ENCODE data around the gene FARP1.

FARP1 gene

DNA sequence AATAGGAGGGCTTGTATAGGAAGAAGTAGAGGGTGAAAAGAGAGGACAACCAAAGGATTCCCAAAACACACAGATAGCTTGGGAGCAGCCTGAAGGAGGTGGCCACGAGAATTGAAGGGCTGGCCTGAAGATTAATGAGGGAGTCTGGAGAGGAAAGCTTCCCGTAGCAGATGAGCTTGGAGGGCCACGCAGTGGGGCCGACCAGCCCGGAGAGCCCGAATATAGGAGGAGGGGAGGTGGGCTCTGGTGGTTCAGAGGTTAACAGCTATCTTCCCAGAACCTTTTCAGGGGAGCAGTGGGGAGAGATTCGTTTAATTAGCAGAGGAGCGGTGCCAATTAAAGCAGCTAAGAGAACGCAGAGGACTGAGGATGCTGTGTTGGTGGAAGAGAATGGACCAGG lies 279.2 kb downstream of the FARP1 start:
- no peak overlapping the region for H3K27ac ChIP-seq
- TF ChIP-seq, protein P1, sequence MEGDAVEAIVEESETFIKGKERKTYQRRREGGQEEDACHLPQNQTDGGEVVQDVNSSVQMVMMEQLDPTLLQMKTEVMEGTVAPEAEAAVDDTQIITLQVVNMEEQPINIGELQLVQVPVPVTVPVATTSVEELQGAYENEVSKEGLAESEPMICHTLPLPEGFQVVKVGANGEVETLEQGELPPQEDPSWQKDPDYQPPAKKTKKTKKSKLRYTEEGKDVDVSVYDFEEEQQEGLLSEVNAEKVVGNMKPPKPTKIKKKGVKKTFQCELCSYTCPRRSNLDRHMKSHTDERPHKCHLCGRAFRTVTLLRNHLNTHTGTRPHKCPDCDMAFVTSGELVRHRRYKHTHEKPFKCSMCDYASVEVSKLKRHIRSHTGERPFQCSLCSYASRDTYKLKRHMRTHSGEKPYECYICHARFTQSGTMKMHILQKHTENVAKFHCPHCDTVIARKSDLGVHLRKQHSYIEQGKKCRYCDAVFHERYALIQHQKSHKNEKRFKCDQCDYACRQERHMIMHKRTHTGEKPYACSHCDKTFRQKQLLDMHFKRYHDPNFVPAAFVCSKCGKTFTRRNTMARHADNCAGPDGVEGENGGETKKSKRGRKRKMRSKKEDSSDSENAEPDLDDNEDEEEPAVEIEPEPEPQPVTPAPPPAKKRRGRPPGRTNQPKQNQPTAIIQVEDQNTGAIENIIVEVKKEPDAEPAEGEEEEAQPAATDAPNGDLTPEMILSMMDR (conservative IDR thresholded peaks at IDR 0.05): no peak

DNA sequence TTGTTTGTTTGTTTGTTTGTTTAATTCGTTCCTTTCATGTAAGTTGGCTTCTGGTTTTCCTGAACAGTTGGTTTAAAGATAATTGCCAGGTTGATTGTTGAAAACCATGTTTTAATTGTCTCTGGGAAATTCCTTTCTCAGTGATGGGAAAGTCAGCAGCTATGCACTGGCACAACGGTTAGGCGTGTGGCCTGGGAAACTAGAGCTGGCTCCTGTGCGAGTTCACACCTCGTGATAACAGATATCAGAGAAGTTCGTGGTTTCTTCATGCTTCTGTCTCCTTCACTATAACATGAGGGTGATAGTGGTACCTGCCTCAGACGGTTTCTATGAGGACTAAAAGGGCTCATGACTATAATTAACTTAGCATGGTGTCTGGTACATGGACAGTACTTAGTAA lies 280.5 kb downstream of the FARP1 start:
- TF ChIP-seq, protein P1 (conservative IDR thresholded peaks at IDR 0.05): no peak
- no peak overlapping the region for H3K27ac ChIP-seq

DNA sequence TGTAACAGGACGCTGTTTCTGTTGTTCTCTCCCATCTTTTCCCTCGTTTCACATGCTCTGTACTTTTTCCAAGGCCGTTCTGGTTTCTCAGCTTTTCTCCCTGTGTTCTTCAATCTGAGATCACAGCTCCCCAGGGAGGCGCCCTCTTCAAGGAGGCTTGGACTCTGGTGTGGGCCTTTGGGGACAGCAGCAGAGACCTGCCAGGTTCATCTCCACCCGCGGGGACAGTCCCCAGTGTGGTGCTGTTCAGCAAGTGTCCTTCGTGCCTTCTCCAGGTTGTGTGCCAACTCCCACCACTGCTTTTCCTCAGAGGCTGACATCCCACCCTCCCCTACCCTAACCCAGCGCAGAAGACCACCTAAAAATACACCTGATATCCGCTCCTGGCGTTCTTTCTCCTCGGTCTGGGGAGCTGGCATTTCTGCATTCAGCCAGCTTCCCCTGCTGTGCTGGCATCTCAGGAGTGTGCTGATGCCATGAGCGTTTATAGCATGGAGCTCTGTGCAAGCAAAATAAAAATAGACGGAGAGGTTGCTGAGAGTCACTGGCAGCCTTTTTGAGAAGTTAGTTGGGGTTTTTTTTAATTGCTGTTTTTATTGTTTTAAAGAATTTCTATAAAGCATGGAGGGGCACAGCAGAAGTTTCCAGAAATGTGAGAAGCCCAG lies 284.6 kb downstream of the FARP1 start:
- TF ChIP-seq, protein P1 (conservative IDR thresholded peaks at IDR 0.05): no peak
- H3K27ac ChIP-seq: no peak overlapping the region

DNA sequence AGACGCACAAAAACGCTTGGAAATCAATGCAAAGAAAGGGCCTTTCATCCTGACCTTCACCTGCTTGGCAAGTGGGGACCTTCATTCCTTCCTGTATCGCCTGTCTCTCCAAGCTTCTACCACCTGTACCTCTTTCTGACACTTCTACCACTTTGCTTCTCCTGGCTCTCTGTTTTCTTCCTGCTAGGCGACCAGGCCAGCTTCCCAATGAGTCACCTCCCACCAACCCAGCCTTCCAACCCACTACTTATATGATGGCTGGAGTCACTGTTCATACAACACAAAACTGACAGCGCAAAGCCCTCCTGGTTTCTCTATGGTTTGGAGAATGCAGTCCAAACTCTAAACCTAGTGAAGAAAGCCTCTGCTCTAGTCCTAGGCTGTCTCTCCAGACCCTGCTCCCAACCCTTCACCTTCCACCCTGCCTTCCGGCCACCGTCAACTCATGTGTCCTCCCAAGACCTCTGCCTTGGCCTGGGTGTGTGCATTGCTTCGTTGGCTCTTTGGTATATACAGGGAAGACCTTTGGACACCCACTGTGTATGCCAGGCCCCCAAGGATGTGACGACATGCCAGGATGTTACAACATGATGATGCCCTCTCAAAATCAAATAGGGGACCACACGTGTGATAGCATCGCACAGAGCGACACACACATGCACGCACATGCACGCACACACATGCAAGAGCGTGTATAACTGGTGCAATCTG lies 285.5 kb downstream of the FARP1 start:
- no peak overlapping the region for H3K27ac ChIP-seq
- TF ChIP-seq, protein P1 (conservative IDR thresholded peaks at IDR 0.05): no peak

DNA sequence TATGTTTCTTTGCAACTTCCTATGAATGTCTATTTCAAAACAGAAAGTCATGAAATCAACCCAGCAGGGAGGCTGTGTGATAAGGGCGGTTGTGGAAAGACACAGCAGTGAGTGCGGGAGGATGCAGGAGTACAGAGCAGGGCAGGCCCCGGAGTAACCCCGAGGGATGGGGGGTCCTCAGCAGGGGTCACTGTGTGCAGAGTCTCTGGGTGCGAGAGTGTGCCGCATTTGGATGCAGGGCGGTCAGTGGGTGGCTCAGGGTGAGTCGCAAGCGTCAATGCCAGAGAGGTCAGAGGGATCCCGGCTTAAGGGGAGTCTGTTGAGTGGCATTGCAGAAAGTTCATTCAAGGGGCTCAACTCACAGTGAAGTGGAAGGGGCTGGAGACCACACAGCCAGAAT lies 286.2 kb downstream of the FARP1 start:
- peak overlapping the region; percentile 81 for H3K27ac ChIP-seq
- TF ChIP-seq, protein P1 (conservative IDR thresholded peaks at IDR 0.05): no peak

DNA sequence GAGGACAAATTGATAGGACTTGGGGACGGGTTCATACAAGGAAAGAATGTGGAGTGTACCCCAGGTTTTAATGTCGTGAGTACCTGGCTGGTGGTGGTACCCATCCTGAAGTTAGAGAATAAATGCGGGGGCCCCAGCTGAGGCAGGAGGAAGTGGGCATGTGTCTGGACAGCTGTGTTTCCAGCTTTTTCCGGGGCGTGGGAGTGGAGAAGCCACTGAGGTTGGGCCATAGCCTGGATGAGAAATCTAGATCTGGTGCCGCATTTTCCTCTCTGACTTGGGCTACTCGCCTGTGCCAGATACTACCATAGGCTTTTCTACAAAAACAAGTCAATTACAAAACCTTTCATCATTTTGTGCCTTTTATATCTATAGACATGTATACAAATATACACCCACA lies 286.6 kb downstream of the FARP1 start:
- peak overlapping the region; percentile 81 for H3K27ac ChIP-seq
- TF ChIP-seq, protein P1 (conservative IDR thresholded peaks at IDR 0.05): no peak

DNA sequence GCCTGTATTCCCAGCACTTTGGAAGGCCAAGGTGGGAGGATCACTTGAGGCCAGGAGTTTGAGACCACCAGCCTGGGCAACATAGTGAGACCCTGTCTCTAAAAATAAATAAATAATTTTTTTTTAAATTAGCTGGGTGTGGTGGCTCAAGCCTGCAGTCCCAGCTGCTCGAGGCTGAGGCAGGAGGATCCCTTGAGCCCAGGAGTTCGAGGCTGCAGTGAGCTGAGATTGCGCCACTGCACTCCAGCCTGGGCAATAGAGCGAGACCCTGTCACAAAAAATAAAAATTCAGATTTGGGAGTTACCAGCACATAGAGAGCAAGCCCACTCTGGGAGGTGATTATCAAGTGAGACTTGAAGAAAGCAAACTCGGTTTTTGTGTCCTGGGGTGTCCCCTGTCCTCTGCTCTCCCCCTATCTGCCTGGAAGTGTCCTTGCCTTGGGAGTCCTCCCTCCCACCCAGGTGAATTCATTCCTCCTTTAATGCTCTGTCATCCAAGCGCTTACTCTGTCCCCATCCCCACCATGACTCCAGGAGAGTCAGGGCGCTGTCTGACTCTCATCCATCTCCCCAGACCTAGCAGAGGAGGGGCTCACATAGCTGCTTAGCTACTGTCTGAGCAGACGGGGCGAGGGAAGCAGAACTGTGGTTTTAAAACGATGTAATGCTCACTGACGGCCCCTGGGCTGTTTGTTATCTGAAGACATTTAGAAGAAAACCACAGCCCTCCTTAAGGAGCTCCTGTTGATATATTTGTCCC lies 287.3 kb downstream of the FARP1 start:
- peak overlapping the region; percentile 81 for H3K27ac ChIP-seq
- TF ChIP-seq, protein P1 (conservative IDR thresholded peaks at IDR 0.05): no peak
